Upper lobe of left lung (tissue), 6 donors: ENCODE measurements around the gene SART3. TPM values are rescaled to one million over a fixed set of nuclear protein-coding genes. Genes with fewer than 3 reads are reported as not detected.
"Not testable (repeated sequence)": the region's sequence is repeated elsewhere in the genome, so short reads cannot be mapped to it uniquely, and the experiment has no call there.

Experiments used
- ATAC-seq, 2 donors: fragments of 200-7000 bp; cut with Tn5 transposase; one replicate each; pipeline ENCODE4 v1.9.1; 2022; ENCODE audit warnings: mild to moderate bottlenecking in 2 of 2, moderate library complexity in 2 of 2; ENCODE audit not compliant: low FRiP score in 2 of 2
- DNase-seq, 2 donors: peaks; one replicate each; pipeline ENCODE4 v3.0.0-alpha.2; 2019 to 2020
- H3K27ac ChIP-seq, 4 donors: fragments of 200-600 bp; sonication (generic); one replicate each; pipeline ENCODE4 v1.5.1; 2016 to 2019
- H3K27me3 ChIP-seq, 4 donors: fragments of 200-600 bp; sonication (generic); one replicate each; pipeline ENCODE4 v1.5.1; 2017 to 2019
- H3K36me3 ChIP-seq, 4 donors: fragments of 200-600 bp; sonication (generic); one replicate each; pipeline ENCODE4 v1.5.1; 2016 to 2019
- H3K4me1 ChIP-seq, 4 donors: fragments of 200-600 bp; sonication (generic); one replicate each; pipeline ENCODE4 v1.5.1; 2018 to 2019
- H3K4me3 ChIP-seq, 4 donors: fragments of 200-600 bp; sonication (generic); one replicate each; pipeline ENCODE4 v1.5.1; 2017 to 2019; ENCODE audit warnings: mild to moderate bottlenecking in 2 of 4, moderate library complexity in 1 of 4
- H3K9me3 ChIP-seq, 4 donors: fragments of 200-600 bp; sonication (generic); one replicate each; pipeline ENCODE4 v1.5.1; 2018 to 2019
- EP300 ChIP-seq, 4 donors: sonication (generic); formaldehyde crosslinking; IDR thresholded peaks; one replicate each; pipeline ENCODE4 v1.5.1; 2017; ENCODE audit warnings: antibody characterized with exemption in 4 of 4, control low read depth in 2 of 4
- POLR2A ChIP-seq, 4 donors: fragments of 450-650 bp; IDR thresholded peaks; one replicate each; pipeline ENCODE4 v1.5.1; 2016 to 2017; ENCODE audit warnings: antibody characterized with exemption in 4 of 4, mild to moderate bottlenecking in 2 of 4
- POLR2AphosphoS5 ChIP-seq, 2 donors: sonication (generic); formaldehyde crosslinking; IDR thresholded peaks; one replicate each; pipeline ENCODE4 v1.5.1; 2017; ENCODE audit warnings: antibody characterized with exemption in 2 of 2
- WGBS, 2 donors: methylation state at CpG; one replicate each; pipeline ENCODE4 v1.1.5; 2017 to 2018; 5-methylcytosine and 5-hydroxymethylcytosine counted together
- total RNA-seq, 6 donors: library from RNA; depleted of rRNA in 4 of 6; stranded (reverse); fragments of >200 nt in 4 of 6; gene quantifications; one replicate each; pipeline versions ENCODE4 v1.1.0 to v1.2.1, GENCODE V29; 2016 to 2021
- TF ChIP-seq, protein P1 (sequence below), 6 experiments: fragments of 450-650 bp in 4 of 6; fragments of 200-600 bp in 2 of 6; sonication (generic) in 2 of 6; IDR thresholded peaks; one replicate each; pipeline ENCODE4 v1.5.1; 2016 to 2019; ENCODE audit warnings: antibody characterized with exemption in 6 of 6
- donor health status: DM: no; HTN: no; CAD: no; lungs with moderate emphysema.
- donor health status: DM: no; HTN: yes; CAD: no; lungs with severe emphysema.

The SART3 gene
- total RNA-seq, 6 donors from 2014 or later, result 36.9 to 235 (median 63.9) TPM

DNA sequence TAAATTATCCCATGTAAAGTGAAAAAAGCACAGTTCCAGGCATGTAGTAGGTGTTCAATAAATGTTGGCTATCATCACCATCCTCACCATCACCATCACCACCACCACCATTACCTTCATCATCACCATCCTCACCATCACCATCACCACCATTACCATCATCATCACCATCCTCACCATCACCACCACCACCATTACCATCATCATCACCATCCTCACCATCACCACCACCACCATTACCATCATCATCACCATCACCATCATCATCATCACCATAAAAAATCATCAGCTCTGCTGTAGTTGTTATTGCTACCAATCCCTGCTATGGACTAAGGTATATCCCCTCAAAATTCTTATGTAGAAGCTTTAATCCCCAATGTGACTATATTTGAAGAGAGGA, 16.5 kb upstream of the SART3 start:
- peaks cover 0 to 7% (median 0%) of the 10 kb centered on the region in 4 donors for H3K4me1 ChIP-seq

DNA sequence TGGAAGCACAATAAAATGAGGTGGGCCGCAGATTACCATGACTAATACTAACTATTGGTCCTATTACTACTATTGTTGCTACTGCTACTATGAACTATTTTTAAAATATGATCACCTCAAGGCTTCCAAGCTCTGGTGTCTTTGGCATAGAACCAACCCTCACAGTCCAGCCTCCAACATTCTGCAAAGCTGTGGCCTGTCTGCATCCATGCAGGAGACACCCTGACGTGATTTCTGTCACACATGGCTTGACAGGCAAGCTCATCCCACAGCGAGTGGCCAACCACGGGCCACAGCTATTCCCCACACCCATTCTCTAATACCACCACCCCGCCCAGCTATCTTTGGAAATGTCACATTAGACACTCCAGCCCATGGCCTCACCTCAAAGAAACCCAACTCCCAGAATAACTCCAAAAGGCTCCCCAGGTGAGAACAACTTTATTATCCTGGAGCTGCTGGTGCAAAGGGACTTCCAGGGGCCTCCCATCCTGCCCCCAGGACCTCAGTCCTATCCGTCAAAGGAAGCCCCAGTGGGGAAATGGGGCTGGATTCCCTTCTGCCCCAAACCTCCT, 15.8 kb upstream of the SART3 start:
- ATAC-seq, result no peak
- no peak for DNase-seq
- H3K9me3 ChIP-seq, result no peaks in the 10 kb centered on the region
- peaks cover 0 to 7% (median 0%) of the 10 kb centered on the region in 4 donors for H3K4me1 ChIP-seq
- H3K4me3 ChIP-seq, result no peak overlapping the region
- H3K27me3 ChIP-seq, result no peaks in the 10 kb centered on the region
- H3K36me3 ChIP-seq, result no peaks in the 10 kb centered on the region
- 74 to 83% methylated on average over 5 to 6 of the region's 6 CpGs for WGBS, 2 donors
- TF ChIP-seq POLR2A (IDR thresholded peaks at IDR 0.05) (no peak), EP300 (IDR thresholded peaks at IDR 0.05) (no peak), POLR2AphosphoS5 (IDR thresholded peaks at IDR 0.05) (no peak)
- TF ChIP-seq, protein P1, sequence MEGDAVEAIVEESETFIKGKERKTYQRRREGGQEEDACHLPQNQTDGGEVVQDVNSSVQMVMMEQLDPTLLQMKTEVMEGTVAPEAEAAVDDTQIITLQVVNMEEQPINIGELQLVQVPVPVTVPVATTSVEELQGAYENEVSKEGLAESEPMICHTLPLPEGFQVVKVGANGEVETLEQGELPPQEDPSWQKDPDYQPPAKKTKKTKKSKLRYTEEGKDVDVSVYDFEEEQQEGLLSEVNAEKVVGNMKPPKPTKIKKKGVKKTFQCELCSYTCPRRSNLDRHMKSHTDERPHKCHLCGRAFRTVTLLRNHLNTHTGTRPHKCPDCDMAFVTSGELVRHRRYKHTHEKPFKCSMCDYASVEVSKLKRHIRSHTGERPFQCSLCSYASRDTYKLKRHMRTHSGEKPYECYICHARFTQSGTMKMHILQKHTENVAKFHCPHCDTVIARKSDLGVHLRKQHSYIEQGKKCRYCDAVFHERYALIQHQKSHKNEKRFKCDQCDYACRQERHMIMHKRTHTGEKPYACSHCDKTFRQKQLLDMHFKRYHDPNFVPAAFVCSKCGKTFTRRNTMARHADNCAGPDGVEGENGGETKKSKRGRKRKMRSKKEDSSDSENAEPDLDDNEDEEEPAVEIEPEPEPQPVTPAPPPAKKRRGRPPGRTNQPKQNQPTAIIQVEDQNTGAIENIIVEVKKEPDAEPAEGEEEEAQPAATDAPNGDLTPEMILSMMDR (IDR thresholded peaks at IDR 0.05), result no peak
- H3K27ac ChIP-seq, result no peak overlapping the region

More for the DNA sequence above, 16.5 kb upstream of the SART3 start:
- Histone ChIP-seq H3K36me3 (no peaks in the 10 kb centered on the region), H3K27ac (no peak overlapping the region), H3K4me3 (no peak overlapping the region), H3K9me3 (no peaks in the 10 kb centered on the region), H3K27me3 (no peaks in the 10 kb centered on the region)
- TF ChIP-seq POLR2A (IDR thresholded peaks at IDR 0.05), result no peak
- no peak for TF ChIP-seq POLR2AphosphoS5 (IDR thresholded peaks at IDR 0.05)
- TF ChIP-seq, protein P1 (IDR thresholded peaks at IDR 0.05), result no peak
- no peak for TF ChIP-seq EP300 (IDR thresholded peaks at IDR 0.05)
- DNase-seq (no peak), ATAC-seq (no peak)

DNA sequence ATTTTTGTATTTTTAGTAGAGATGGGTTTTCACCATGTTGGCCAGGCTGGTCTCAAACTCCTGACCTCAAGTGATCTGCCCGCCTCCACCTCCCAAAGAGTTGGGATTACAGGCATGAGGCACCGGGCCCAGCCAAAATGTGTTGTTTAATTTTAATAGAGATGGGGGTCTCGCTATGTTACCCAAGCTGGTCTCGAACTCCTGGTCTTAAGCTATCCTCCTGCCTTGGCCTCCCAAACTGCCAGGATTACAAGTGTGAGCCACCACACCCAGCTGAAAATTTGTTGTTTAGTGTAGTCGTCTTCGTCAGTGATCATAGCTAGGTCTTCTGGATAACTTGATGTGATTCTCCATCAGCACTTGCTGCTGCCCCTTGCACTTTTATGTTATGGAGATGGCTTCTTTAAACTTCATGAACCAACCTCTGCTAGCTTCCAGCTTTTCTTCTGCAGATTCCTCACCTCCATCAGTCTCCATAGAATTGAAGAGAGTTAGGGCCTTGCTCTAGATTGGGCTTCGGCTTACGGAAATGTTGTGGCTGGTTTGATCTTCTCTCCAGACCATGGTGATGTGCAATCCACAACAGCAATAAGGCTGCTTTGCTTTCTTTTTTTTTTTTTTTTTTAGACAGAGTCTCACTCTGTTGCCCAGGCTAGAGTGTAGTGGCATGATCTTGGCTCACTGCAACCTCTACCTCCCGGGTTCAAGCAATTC, 14.4 kb upstream of the SART3 start:
- 84 to 85% methylated on average over 8 to 9 of the region's 9 CpGs for WGBS, 2 donors
- no peak overlapping the region for H3K27ac ChIP-seq
- no peak for ATAC-seq
- H3K9me3 ChIP-seq, result no peaks in the 10 kb centered on the region
- no peaks in the 10 kb centered on the region for H3K36me3 ChIP-seq
- no peaks in the 10 kb centered on the region for H3K4me1 ChIP-seq
- no peak for TF ChIP-seq POLR2AphosphoS5 (IDR thresholded peaks at IDR 0.05)
- no peak for TF ChIP-seq EP300 (IDR thresholded peaks at IDR 0.05)
- TF ChIP-seq, protein P1 (IDR thresholded peaks at IDR 0.05), result no peak
- no peak for TF ChIP-seq POLR2A (IDR thresholded peaks at IDR 0.05)
- H3K27me3 ChIP-seq, result no peaks in the 10 kb centered on the region
- no peak for DNase-seq
- no peak overlapping the region for H3K4me3 ChIP-seq

DNA sequence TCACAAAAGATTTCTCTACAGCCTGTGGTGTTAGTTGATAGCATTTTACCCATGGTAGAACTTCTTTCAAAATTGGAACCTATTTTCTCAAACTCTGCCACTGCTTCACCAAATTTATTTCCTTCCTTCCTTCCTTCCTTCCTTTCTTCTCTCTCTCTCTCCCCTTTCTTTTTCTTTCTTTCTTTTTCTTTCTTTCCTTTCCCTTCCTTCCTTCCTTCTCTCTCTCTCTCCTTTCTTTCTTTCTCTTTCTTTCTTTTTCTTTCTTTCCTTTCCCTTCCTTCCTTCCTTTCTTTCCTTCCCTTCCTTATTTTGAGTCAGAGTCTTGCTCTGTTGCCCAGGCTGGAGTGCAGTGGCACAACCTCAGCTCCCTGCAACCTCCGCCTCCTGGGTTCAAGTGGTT, 13.3 kb upstream of the SART3 start:
- not testable (repeated sequence) for H3K9me3 ChIP-seq, H3K27ac ChIP-seq, ATAC-seq, DNase-seq, H3K27me3 ChIP-seq, H3K36me3 ChIP-seq, H3K4me3 ChIP-seq, H3K4me1 ChIP-seq
- 91 to 100% methylated on average over 1 of the region's 1 CpG for WGBS, 2 donors

DNA sequence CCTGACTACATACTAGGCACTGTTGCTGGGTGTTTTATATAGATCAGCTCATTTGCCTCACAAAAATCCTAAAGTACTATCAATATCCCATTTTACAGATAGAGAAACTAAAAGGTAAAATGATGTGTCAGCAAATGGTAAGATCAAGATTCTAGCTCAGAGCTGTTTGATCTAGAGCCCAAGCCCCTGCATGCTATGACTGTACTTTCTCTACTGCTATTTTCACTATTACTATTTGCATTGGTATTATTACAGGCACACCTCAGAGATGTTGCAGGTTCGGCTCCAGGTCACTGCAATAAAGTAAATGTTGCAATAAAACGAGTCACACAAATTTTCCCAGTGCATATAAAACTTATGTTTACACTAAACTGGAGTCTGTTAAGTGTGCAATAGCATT, 12.3 kb upstream of the SART3 start:
- no peak for TF ChIP-seq POLR2AphosphoS5 (IDR thresholded peaks at IDR 0.05)
- TF ChIP-seq, protein P1 (IDR thresholded peaks at IDR 0.05), result no peak
- Histone ChIP-seq H3K4me3 (no peak overlapping the region), H3K9me3 (no peaks in the 10 kb centered on the region), H3K4me1 (peaks cover 0 to under 1% (median 0%) of the 10 kb centered on the region in 4 donors), H3K36me3 (peaks cover 7 to 19% (median 13%) of the 10 kb centered on the region in 4 donors), H3K27ac (no peak overlapping the region), H3K27me3 (no peaks in the 10 kb centered on the region)
- DNase-seq (no peak), ATAC-seq (no peak)
- 49 to 55% methylated on average over 2 of the region's 2 CpGs for WGBS, 2 donors
